T47D (cell line): ENCODE results near the gene CTNNA2.
A peak's percentile ranks its signal among the peaks of the same experiment; 100 is the strongest.

Experiments
- DNase-seq, 2 experiments: peaks; one replicate each; pipeline versions ENCODE4 v3.0.0 to v3.0.0-alpha.2; 2011 to 2012; ENCODE audit warnings: low read depth in 1 of 2, low spot score in 1 of 2
- JUND ChIP-seq: IDR thresholded peaks from 2 replicates; pipeline ENCODE4 v1.6.1; 2012; ENCODE audit warnings: low read depth
- in situ Hi-C: cut with HindIII; loops from 2 replicates; pipeline ENCODE4 v1.10.0; 2016; ENCODE audit warnings: low sequenced_read_pairs, low pct_unique_long_range_greater_than_20kb

CTNNA2 gene

DNA sequence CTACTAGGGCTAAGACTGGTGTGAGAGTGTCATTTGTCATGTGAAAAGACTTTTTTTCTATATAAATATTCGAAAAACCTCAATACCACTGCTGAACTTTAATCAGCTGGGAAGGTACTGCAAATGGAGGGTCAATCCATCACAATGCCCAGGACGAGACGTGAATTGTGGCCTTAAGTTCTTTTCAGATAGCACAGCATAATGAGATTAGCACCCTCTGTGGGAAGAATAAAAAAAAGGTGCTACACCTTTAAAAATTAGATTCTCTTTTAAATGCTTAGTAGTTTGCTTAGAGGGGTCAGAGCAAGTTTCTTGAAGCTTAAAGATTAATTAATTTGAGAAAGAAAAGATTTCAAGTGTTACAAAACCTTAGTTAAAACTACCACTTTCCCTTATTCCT lies 786.1 kb downstream of the CTNNA2 start:
- no peak for TF ChIP-seq JUND
- no peak for DNase-seq
- in situ Hi-C loops = no loop called here

DNA sequence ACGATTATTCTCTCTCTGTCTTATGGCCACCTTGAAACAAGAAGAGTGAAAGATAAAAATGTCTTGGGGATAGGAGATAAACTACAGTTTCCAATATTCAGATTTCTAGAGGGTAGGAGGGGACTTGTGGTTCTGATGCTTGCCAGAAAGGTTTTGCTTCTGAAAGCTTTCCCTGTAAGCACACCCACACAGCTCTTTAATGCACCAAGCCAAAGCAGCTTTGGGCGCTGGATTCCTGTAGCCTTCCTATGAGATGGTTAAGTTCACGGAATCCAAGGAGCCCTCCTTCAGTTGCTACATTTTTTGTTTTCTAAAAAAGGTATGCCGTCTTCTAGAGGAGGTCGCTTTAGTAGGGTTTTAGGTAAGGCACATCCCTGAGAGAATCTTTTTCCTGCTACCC lies 786.8 kb downstream of the CTNNA2 start:
- no peak for DNase-seq
- in situ Hi-C loops = no loop called here
- TF ChIP-seq JUND = no peak

DNA sequence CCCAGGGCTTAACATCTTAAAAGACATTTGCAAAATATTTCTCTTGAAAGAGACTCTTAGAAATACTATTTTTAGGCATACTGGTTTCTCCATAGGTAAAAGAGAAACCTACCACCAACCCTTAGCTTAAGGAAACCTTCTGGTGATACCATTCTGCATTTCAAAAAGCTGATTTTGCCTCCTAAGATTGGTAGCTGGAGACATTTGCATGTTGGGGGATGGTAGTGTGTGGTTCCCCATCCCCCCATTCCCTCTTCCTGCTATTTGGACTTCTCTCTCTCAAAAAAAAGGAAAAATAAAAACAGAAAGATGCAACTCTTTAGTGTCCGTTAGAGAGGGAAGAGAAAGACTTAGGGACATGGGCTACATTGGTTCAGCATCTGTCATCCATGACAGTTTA lies 787.5 kb downstream of the CTNNA2 start:
- no peak for TF ChIP-seq JUND
- no peak for DNase-seq
- in situ Hi-C loops = no loop called here

DNA sequence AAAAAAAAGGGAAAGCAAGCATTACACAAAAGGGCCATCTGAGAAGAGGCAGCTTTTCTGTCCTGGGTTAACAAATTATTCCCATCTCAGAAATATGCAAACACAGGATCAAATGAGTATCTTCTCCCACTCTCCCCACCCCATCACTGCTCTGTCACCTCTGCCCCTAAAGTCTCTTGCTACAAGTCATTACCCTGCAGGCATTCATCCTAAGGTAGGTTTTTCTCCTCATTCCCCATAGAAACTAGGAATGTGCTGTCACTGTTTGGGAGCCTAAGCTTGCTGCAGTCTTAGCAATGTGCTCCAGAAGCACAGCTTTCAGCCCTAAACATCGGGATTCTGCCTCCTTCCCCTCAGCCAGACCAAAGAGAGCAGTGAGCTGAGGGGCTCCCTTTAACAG lies 788.1 kb downstream of the CTNNA2 start:
- TF ChIP-seq JUND = no peak
- no peak for DNase-seq
- in situ Hi-C loops = no loop called here

GRCh38 chr2:80302001-80302313 lies 789.1 kb downstream of the CTNNA2 start:
- no peak for TF ChIP-seq JUND
- in situ Hi-C loops = no loop called here
- no peak for DNase-seq

DNA sequence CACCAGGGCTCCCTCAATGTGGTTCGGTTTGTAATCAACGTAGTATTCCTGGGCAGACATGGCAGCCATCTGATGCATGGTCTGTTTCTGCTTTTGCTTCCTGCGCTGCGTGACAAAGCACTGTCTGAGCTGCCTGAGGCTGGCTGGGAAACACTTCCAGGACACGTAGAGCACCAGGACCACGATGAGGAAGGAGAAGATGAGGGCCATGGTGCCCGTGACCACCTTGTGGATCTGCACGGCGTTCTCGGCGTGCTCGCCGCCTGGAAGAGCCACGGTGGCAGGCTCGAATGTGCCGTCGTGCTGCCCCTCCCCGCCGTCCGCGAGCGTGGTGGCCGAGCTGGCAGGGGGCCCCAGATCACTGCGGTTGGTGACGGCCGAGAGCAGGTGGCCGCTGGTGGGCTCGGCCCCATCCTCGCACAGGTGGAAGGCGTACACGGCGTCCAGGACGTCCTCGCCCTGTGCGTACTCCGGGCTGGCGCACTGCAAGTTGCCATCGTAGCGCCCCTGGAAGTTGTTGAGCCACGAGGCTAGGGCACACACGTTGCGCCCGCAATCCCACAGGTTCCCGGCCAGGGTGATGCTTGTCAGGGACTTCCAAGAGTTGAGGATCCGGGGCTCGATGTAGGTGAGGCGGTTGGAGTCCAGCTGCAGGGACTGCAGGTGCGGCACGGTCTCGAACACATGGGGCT lies 789.6 kb downstream of the CTNNA2 start:
- in situ Hi-C loops = no loop called here
- no peak for DNase-seq
- TF ChIP-seq JUND = no peak

DNA sequence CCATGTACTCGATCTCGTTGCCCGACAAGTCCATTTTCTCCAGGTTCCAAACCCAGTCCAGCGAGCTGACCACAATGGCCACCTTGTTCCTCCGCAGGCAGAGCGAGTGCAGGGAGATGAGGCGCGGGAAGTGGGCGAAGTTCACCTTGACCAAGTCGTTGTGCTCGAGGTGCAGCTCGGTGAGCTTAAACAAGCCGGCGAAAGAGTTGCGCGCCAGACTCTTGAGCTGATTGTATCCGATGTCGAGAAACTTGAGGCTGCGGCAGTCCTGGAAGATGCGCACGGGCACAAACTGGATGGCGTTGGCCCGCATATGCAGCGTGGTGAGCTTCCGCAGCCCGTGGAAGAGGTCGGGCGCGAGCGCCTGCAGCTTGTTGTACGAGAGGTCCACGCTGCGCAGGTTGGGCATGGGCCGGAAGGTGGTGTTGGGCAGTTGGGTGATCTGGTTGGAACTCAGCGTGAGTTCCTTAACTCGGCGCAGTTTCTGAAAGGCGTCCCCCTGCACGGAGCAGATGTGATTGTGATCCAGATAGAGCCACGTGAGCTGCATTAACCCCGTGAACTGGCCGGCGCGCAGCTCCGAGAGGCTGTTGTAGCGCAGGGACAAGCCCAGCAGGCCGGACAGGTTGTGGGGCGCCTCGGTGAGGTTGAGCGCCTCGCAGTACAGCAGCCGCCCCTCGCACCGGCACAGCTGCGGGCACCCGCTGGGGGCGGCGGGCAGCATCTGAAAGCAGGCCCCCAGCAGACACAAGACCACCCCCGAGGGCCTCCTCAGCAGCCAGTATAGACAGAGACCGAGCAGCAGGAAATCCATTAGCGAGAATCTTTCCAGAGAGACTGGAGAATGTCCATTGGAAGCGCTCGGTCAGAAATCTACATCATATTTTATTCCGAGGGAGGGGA lies 790.4 kb downstream of the CTNNA2 start:
- in situ Hi-C loops = no loop called here
- peak in 1 of 2 experiments; percentile 5 for DNase-seq
- TF ChIP-seq JUND = no peak

GRCh38 chr2:80303909-80304837 lies 791.3 kb downstream of the CTNNA2 start, which contains the start of gene LRRTM1:
TSS of gene LRRTM1 (minus strand) at chr2:80304752. CDS start at chr2:80303819, 933 bp downstream.
- TF ChIP-seq JUND = no peak
- DNase-seq = no peak
- in situ Hi-C loops = no loop called here

DNA sequence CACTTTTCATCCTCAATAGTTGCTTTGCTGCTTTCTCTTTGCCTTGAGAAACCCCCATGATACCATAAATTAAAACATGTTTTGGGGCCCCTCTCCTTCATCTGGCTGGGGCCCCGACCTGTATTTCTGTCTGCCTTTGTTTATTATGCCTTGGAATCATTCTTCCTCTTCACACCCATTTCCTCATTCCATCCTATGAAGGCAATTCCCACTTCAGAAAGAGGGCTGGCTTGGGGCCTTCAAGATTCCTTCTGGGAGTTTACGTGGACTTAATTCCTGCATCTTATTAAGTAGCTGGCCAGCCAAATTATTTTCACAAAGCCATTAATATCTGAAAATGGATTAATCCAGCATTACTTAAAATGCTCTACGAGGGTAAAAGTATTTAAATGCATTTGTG lies 798.5 kb downstream of the CTNNA2 start:
- TF ChIP-seq JUND = no peak
- no peak for DNase-seq
- in situ Hi-C loops = no loop called here

DNA sequence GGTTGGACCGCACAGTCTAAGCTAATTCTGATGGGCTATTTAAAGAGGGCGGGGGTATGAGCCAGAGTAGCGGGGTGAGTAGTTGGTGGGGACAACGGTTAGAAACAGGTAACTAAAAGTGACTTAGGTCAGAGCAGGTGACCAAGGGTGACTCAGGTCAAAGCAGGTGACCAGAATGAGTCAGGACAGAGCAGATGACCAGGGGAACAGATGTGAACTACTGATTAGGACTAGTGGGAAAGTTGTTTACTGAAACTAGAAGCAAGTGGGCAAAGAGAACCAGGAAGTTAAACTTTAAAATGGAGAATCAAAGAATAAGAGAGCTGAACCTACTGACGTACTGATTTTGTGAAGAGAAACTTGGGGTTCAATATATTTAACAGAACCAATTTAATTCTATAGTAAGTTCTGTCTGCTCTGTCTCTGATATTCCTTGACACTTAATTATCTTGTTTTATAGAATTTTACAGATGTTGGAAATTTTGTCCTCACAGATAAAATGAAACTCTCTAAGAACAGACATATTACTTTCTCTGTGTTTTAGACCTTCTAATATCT lies 799.5 kb downstream of the CTNNA2 start:
- in situ Hi-C loops = no loop called here
- no peak for TF ChIP-seq JUND
- no peak for DNase-seq

- in situ Hi-C loops = no loop called here
- no peak for TF ChIP-seq JUND
- no peak for DNase-seq
Observed at GRCh38 chr2:80322311-80322920, 809.6 kb downstream of the CTNNA2 start.

DNA sequence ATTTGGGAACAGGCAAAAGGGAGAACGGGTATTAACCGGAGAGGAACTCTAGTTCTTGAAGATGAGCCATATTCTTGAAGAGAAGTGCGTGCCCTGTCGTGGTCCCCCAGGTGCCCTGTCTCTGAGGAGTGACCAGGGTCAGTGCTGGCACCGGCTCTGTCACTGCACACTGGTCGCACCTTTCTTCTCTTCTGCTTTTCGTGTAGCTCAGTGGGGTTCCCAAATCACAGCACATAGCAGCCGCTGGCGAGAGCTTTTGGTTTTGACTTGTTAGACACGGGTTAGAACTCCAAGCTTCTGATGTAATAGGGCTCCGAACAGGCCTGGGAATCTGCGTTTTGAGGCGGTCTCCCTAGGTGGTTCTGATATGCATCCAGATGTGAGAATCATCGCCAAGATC lies 810.1 kb downstream of the CTNNA2 start:
- in situ Hi-C loops = no loop called here
- TF ChIP-seq JUND = no peak

More for the DNA sequence above, 810.1 kb downstream of the CTNNA2 start:
- no peak for DNase-seq
